ENCODE data around the gene C9orf78. TPM values are rescaled to one million over a fixed set of nuclear protein-coding genes. Genes with fewer than 3 reads are reported as not detected.

C9orf78 gene
- total RNA-seq, 1 donor from 2014 or later = 77.3 TPM

DNA sequence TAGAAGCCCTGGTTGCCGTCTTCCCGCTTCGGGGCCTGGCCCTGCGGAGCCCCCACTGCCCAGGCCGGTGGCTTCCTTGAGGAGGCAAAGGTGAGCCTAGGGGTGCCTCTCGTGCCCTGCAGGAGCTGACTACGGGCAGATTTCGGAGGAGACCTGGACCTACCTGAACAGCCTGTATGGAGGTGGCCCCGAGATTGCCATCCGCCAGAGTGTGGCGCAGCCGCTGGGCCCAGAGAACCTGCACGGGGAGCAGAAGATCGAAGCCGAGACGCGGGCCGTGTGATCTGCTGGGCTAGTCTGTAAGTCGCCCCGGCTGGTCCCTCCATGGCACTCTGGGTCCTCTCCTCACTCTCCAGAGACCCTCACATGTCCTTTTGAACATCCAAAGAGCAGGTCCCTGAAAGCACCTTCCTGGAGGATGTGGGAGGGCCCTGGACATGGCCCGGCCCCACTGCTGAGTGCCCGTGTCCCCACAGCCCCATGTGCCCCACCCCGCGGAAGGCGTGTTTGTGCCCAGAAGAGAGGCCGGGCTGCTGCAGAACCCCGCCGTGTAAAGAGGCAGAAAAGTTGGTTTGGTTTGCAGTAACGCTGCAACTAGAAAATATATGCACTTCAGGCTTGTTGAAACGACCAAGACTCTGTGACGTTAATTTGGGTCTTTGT lies 45.0 kb upstream of the C9orf78 start:
- no peaks in the 10 kb centered on the region for H3K27me3 ChIP-seq (ENCODE audit: control insufficient read depth, insufficient read depth, low read length)
- no peak overlapping the region for H3K4me3 ChIP-seq (ENCODE audit: low read depth, low read length)
- TF ChIP-seq, protein P1, sequence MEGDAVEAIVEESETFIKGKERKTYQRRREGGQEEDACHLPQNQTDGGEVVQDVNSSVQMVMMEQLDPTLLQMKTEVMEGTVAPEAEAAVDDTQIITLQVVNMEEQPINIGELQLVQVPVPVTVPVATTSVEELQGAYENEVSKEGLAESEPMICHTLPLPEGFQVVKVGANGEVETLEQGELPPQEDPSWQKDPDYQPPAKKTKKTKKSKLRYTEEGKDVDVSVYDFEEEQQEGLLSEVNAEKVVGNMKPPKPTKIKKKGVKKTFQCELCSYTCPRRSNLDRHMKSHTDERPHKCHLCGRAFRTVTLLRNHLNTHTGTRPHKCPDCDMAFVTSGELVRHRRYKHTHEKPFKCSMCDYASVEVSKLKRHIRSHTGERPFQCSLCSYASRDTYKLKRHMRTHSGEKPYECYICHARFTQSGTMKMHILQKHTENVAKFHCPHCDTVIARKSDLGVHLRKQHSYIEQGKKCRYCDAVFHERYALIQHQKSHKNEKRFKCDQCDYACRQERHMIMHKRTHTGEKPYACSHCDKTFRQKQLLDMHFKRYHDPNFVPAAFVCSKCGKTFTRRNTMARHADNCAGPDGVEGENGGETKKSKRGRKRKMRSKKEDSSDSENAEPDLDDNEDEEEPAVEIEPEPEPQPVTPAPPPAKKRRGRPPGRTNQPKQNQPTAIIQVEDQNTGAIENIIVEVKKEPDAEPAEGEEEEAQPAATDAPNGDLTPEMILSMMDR (IDR thresholded peaks at IDR 0.05; ENCODE audit: insufficient read depth, low read length, poor library complexity, severe bottlenecking) = no peak
- H3K36me3 ChIP-seq (ENCODE audit: control insufficient read depth, insufficient read depth, low read length) = peaks cover 1% of the 10 kb centered on the region
- DNase-seq (ENCODE audit: low read depth) = no peak

DNA sequence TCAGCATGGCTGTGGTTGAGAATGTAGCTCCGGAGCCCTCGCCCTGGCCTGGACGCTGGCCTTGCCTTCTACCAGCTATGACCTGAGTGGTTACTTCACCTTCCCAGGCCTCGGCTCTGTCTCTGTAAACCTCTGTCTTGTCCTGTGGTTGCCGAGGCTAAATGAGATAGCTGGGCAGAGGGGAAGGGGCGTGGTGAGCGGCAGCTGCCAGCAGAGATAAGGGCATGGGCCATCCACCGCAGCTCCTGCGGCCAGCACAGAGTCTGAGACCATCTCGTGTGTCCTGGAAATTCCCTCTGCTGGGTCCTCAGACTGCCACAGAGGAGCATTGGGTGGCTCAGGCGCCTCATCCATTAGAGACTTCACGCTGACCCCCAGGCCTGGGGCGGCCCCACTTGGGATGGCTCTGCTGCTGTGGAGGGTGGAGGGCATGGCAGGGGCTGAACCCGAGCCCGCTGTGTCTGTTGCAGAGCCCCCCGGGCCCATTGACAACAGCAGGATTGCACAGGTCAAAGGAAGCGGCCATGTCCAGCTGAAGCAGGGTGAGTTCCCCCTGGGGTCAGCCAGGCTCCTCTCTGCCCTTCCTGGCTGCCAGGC lies 44.1 kb upstream of the C9orf78 start:
- no peaks in the 10 kb centered on the region for H3K27me3 ChIP-seq (ENCODE audit: control insufficient read depth, insufficient read depth, low read length)
- no peak for DNase-seq (ENCODE audit: low read depth)
- H3K4me3 ChIP-seq (ENCODE audit: low read depth, low read length) = no peak overlapping the region
- TF ChIP-seq, protein P1 (IDR thresholded peaks at IDR 0.05; ENCODE audit: insufficient read depth, low read length, poor library complexity, severe bottlenecking) = no peak
- peaks cover 1% of the 10 kb centered on the region for H3K36me3 ChIP-seq (ENCODE audit: control insufficient read depth, insufficient read depth, low read length)

GRCh38 chr9:129878291-129878690 lies 43.2 kb upstream of the C9orf78 start:
- no peak for DNase-seq (ENCODE audit: low read depth)
- TF ChIP-seq, protein P1 (IDR thresholded peaks at IDR 0.05; ENCODE audit: insufficient read depth, low read length, poor library complexity, severe bottlenecking) = no peak
- Histone ChIP-seq H3K4me3 (ENCODE audit: low read depth, low read length) (no peak overlapping the region), H3K36me3 (ENCODE audit: control insufficient read depth, insufficient read depth, low read length) (peaks cover 1% of the 10 kb centered on the region), H3K27me3 (ENCODE audit: control insufficient read depth, insufficient read depth, low read length) (no peaks in the 10 kb centered on the region)

DNA sequence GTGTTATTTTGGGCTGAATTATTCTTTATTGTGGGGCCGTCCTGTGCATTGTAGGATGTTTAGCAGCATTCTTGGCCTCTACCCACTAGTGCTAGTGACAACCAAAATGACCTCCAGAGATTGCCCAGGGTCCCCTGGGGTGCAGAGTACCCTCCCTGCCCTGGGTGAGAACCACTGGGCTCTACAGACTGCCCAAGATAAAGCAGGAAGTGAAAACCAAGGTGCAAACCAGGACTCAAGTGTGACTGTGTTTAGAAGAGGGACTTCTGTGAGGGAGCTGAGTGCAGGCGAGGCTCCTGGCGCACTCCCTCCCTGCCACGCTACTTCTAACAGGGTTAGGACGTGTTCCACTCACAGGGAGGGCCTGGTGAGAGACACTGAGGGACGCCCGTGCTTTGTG lies 41.7 kb upstream of the C9orf78 start:
- TF ChIP-seq, protein P1 (IDR thresholded peaks at IDR 0.05; ENCODE audit: insufficient read depth, low read length, poor library complexity, severe bottlenecking) = no peak
- DNase-seq (ENCODE audit: low read depth) = no peak
- peaks cover 1% of the 10 kb centered on the region for H3K36me3 ChIP-seq (ENCODE audit: control insufficient read depth, insufficient read depth, low read length)
- no peaks in the 10 kb centered on the region for H3K27me3 ChIP-seq (ENCODE audit: control insufficient read depth, insufficient read depth, low read length)
- no peak overlapping the region for H3K4me3 ChIP-seq (ENCODE audit: low read depth, low read length)

DNA sequence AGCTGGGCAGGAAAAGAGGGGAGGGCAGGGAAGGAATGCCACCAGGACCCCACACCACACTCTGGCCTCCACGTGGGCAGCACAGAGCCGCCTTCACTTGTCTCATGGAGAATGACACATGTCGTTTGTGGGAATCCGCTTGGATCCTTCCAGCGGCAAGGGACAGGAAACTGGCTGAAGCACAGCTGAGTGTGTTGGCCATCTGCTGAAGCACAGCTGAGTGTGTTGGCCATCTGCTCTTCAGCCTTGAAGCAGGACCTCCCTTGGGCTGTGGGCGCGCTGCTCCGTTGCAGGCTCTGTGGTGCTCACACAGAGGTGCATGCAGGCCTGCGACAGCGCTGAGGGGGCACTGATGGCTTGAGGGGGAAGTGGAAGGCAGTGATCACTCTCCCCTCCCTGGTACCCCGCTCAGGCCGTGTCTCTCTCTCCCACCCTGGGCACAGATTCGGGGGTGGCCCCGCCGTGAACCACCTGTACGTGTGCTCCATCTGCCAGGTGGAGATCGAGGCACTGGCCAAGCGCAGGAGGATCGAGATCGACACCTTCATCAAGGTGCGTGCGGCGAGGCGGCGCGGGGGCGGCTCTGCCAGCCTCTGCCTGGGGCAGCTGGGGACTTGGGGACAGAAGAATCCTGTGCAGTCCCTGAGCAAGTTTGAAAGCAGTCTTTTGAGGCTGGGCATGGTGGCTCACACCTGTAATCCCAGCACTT lies 40.8 kb upstream of the C9orf78 start:
- Histone ChIP-seq H3K36me3 (ENCODE audit: control insufficient read depth, insufficient read depth, low read length) (peaks cover 1% of the 10 kb centered on the region), H3K4me3 (ENCODE audit: low read depth, low read length) (no peak overlapping the region), H3K27me3 (ENCODE audit: control insufficient read depth, insufficient read depth, low read length) (no peaks in the 10 kb centered on the region)
- TF ChIP-seq, protein P1 (IDR thresholded peaks at IDR 0.05; ENCODE audit: insufficient read depth, low read length, poor library complexity, severe bottlenecking) = no peak
- no peak for DNase-seq (ENCODE audit: low read depth)

All from kidney epithelial cell (primary cell).